Spleen (tissue), 11 donors: ENCODE data around the gene RASA3. TPM values are rescaled to one million over a fixed set of nuclear protein-coding genes. Genes with fewer than 3 reads are reported as not detected.

Source experiments
- DNase-seq: peaks from one replicate; pipeline ENCODE4 v3.0.0-alpha.2; 2020
- H3K27ac ChIP-seq, 8 donors: fragments of 200-600 bp; sonication (generic) in 7 of 8; 1 replicate in 4 of 8; 2 replicates in 4 of 8; pipeline versions ENCODE4 v1.5.0 to v1.8.0; 2016 to 2021; ENCODE audit warnings: inconsistent platforms in 4 of 8, mild to moderate bottlenecking in 4 of 8, moderate library complexity in 1 of 8
- H3K27me3 ChIP-seq, 7 donors: fragments of 200-600 bp; sonication (generic) in 6 of 7; replicated peaks in 1 of 7; 1 replicate in 4 of 7; 2 replicates in 3 of 7; pipeline versions ENCODE4 v1.5.0 to v1.8.0; 2016 to 2021; ENCODE audit warnings: inconsistent platforms in 3 of 7, mild to moderate bottlenecking in 1 of 7
- H3K36me3 ChIP-seq, 6 donors: fragments of 200-600 bp; sonication (generic) in 5 of 6; 1 replicate in 4 of 6; 2 replicates in 2 of 6; pipeline versions ENCODE4 v1.5.0 to v1.8.0; 2016 to 2021; ENCODE audit warnings: inconsistent platforms in 2 of 6
- H3K4me1 ChIP-seq, 6 donors: fragments of 200-600 bp; sonication (generic) in 5 of 6; 1 replicate in 3 of 6; 2 replicates in 3 of 6; pipeline versions ENCODE4 v1.5.0 to v1.8.0; 2016 to 2021; ENCODE audit warnings: inconsistent platforms in 3 of 6
- H3K4me3 ChIP-seq, 8 donors: fragments of 200-600 bp; sonication (generic) in 7 of 8; 1 replicate in 4 of 8; 2 replicates in 4 of 8; pipeline versions ENCODE4 v1.5.0 to v1.8.0; 2016 to 2021; ENCODE audit warnings: inconsistent platforms in 4 of 8, mild to moderate bottlenecking in 4 of 8, moderate library complexity in 2 of 8
- H3K9me3 ChIP-seq, 8 donors: fragments of 200-600 bp; sonication (generic) in 7 of 8; 1 replicate in 4 of 8; 2 replicates in 4 of 8; pipeline versions ENCODE4 v1.5.0 to v1.8.0; 2016 to 2021; ENCODE audit warnings: inconsistent platforms in 4 of 8
- CTCF ChIP-seq, 11 experiments: fragments of 200-600 bp in 7 of 11; fragments of 450-650 bp in 4 of 11; sonication (generic) in 4 of 11; IDR thresholded peaks in 8 of 11; conservative IDR thresholded peaks in 3 of 11; 1 replicate in 7 of 11; 2 replicates in 4 of 11; pipeline versions ENCODE4 v1.4.0 to v1.8.0; 2016 to 2021; ENCODE audit warnings: antibody characterized with exemption in 11 of 11, inconsistent platforms in 4 of 11, mild to moderate bottlenecking in 1 of 11
- POLR2A ChIP-seq, 3 donors: fragments of 450-650 bp; IDR thresholded peaks; one replicate each; pipeline ENCODE4 v1.5.1; 2017; ENCODE audit warnings: antibody characterized with exemption in 3 of 3, mild to moderate bottlenecking in 1 of 3
- POLR2AphosphoS5 ChIP-seq, 3 donors: sonication (generic); formaldehyde crosslinking; IDR thresholded peaks; one replicate each; pipeline ENCODE4 v1.5.1; 2017; ENCODE audit warnings: antibody characterized with exemption in 3 of 3
- WGBS, 5 donors: extraction: QIAGEN DNeasy Blood & Tissue Kit in 3 of 5; methylation state at CpG; one replicate each; pipeline versions ENCODE4 v1.1.5 to v1.1.7; 2013 to 2018; 5-methylcytosine and 5-hydroxymethylcytosine counted together
- intact Hi-C: fragments of 100-400 bp; cut with DNase I; formaldehyde crosslinking; loops from one replicate; pipeline ENCODE4 v1.15.0; 2023; ENCODE audit warnings: low total_unique reads
- polyA plus RNA-seq, 3 donors: library from polyadenylated mRNA; stranded (reverse); fragments of 200-250 nt; gene quantifications; one replicate each; pipeline ENCODE4 v1.2.1, GENCODE V29; 2013
- total RNA-seq, 7 donors: library from RNA; depleted of rRNA in 3 of 7; stranded (reverse); fragments of >200 nt in 3 of 7; fragmentation: NEBNext Ultra II Directional in 4 of 7; extraction: Animal tissue kit (Norgen Biotek cat#: 25700) in 4 of 7; gene quantifications; one replicate each; pipeline versions ENCODE4 v1.1.0 to v1.2.1, GENCODE V29; 2016 to 2021
- donor health status: healthy with polysubstance abuse.
- donor health status: DM: no; HTN: no; CAD: no; lungs with moderate emphysema.
- donor health status: DM: no; HTN: no; CAD: no.
- donor health status: Bipolar disorder and iron deficiency.
- donor health status: healthy.
- donor health status: DM: no; HTN: no; CAD: no.
- donor health status: DM: yes; HTN: yes; CAD: no.

RASA3 gene
- total and polyA plus RNA-seq, 10 donors = 11.7 to 52.8 (median 47.7) TPM

GRCh38 chr13:113935001-113935844 is 197.2 kb downstream of the RASA3 start:
- peak; percentile 64 for DNase-seq
- peak overlapping the region in 5 of 8 donors; percentile 27 to 51 (median 31) for H3K27ac ChIP-seq

GRCh38 chr13:113934576-113934975 is 197.8 kb downstream of the RASA3 start:
- 83 to 88% (median 87%) methylated on average over 10 to 14 of the region's 14 CpGs for WGBS, 5 donors
- DNase-seq = peak; percentile 69
- H3K36me3 ChIP-seq = no peaks in the 10 kb centered on the region
- H3K27me3 ChIP-seq = peaks cover 0 to 66% (median 0%) of the 10 kb centered on the region in 7 donors
- H3K27ac ChIP-seq = peak overlapping the region in 3 of 8 donors; percentile 29 to 51 (median 31)
- peaks cover 0 to 16% (median 0%) of the 10 kb centered on the region in 6 donors for H3K4me1 ChIP-seq
- no peak overlapping the region for H3K4me3 ChIP-seq
- TF ChIP-seq CTCF (IDR thresholded peaks at IDR 0.05 in 8 of 11, conservative IDR thresholded peaks at IDR 0.05 in 3 of 11) = no peak
- TF ChIP-seq POLR2A (IDR thresholded peaks at IDR 0.05) = no peak
- no peak for TF ChIP-seq POLR2AphosphoS5 (IDR thresholded peaks at IDR 0.05)
- intact Hi-C loops = no loop called here
- no peaks in the 10 kb centered on the region for H3K9me3 ChIP-seq

More at GRCh38 chr13:113935001-113935844, 197.2 kb downstream of the RASA3 start:
- Histone ChIP-seq H3K4me3 (no peak overlapping the region), H3K27me3 (peaks cover 0 to 60% (median 0%) of the 10 kb centered on the region in 7 donors), H3K4me1 (peaks cover 0 to 16% (median 0%) of the 10 kb centered on the region in 6 donors), H3K9me3 (no peaks in the 10 kb centered on the region), H3K36me3 (no peaks in the 10 kb centered on the region)
- WGBS, 5 donors = 53 to 63% (median 54%) methylated on average over 16 to 21 of the region's 21 CpGs
- intact Hi-C loops = no loop called here
- TF ChIP-seq CTCF (IDR thresholded peaks at IDR 0.05 in 8 of 11, conservative IDR thresholded peaks at IDR 0.05 in 3 of 11) (no peak), POLR2AphosphoS5 (IDR thresholded peaks at IDR 0.05) (no peak), POLR2A (IDR thresholded peaks at IDR 0.05) (no peak)

GRCh38 chr13:113933901-113934300 is 198.5 kb downstream of the RASA3 start:
- no peak overlapping the region for H3K4me3 ChIP-seq
- TF ChIP-seq POLR2AphosphoS5 (IDR thresholded peaks at IDR 0.05) (no peak), POLR2A (IDR thresholded peaks at IDR 0.05) (no peak)
- H3K36me3 ChIP-seq = no peaks in the 10 kb centered on the region
- peaks cover 0 to 69% (median 0%) of the 10 kb centered on the region in 7 donors for H3K27me3 ChIP-seq
- no peaks in the 10 kb centered on the region for H3K9me3 ChIP-seq
- 91 to 97% (median 94%) methylated on average over 22 of the region's 22 CpGs for WGBS, 5 donors
- intact Hi-C loops = no loop called here
- H3K4me1 ChIP-seq = peaks cover 0 to 18% (median 0%) of the 10 kb centered on the region in 6 donors
- H3K27ac ChIP-seq = no peak overlapping the region
- DNase-seq = peak; percentile 33

GRCh38 chr13:113931841-113932459 is 200.5 kb downstream of the RASA3 start:
- no peaks in the 10 kb centered on the region for H3K9me3 ChIP-seq
- no peak for TF ChIP-seq POLR2AphosphoS5 (IDR thresholded peaks at IDR 0.05)
- no peak for TF ChIP-seq CTCF (IDR thresholded peaks at IDR 0.05 in 8 of 11, conservative IDR thresholded peaks at IDR 0.05 in 3 of 11)
- no peak for TF ChIP-seq POLR2A (IDR thresholded peaks at IDR 0.05)
- DNase-seq = peak; percentile 6
- no peak overlapping the region for H3K4me3 ChIP-seq
- H3K27me3 ChIP-seq = peaks cover 0 to 79% (median 0%) of the 10 kb centered on the region in 7 donors
- no peaks in the 10 kb centered on the region for H3K36me3 ChIP-seq
- peaks cover 0 to 36% (median 4%) of the 10 kb centered on the region in 6 donors for H3K4me1 ChIP-seq
- intact Hi-C loops = no loop called here
- H3K27ac ChIP-seq = no peak overlapping the region
- 80 to 90% (median 85%) methylated on average over 16 of the region's 16 CpGs for WGBS, 5 donors
